Fibroblast of peridontal ligament (primary cell): ENCODE results near the gene PCSK5.
"Not testable (repeated sequence)": the region's sequence is repeated elsewhere in the genome, so short reads cannot be mapped to it uniquely, and the experiment has no call there.

Experiments used
- DNase-seq: peaks from one replicate; pipeline ENCODE4 v3.0.0-alpha.2; 2010; ENCODE audit errors: extremely low read depth

PCSK5 gene

GRCh38 chr9:76081281-76081680, 190.8 kb downstream of the PCSK5 start:
- DNase-seq, result not testable (repeated sequence)

- no peak for DNase-seq
These were observed 191.6 kb downstream of the PCSK5 start for GRCh38 chr9:76082057-76082456.

- no peak for DNase-seq
These were observed 195.1 kb downstream of the PCSK5 start for GRCh38 chr9:76085596-76085995.

- DNase-seq, result peak; percentile 22
These were observed 196.1 kb downstream of the PCSK5 start for GRCh38 chr9:76086539-76086938.

GRCh38 chr9:76087976-76088375, 197.5 kb downstream of the PCSK5 start:
- no peak for DNase-seq

- no peak for DNase-seq
These were observed 199.9 kb downstream of the PCSK5 start for GRCh38 chr9:76090330-76090729.

- DNase-seq, result no peak
These were observed 200.4 kb downstream of the PCSK5 start for GRCh38 chr9:76090909-76091308.

GRCh38 chr9:76092572-76092971, 202.1 kb downstream of the PCSK5 start:
- no peak for DNase-seq

- DNase-seq, result no peak
These were observed 205.1 kb downstream of the PCSK5 start for GRCh38 chr9:76095585-76095984.

GRCh38 chr9:76099516-76099915, 209.0 kb downstream of the PCSK5 start:
- DNase-seq, result no peak

- DNase-seq, result no peak
These were observed 210.6 kb downstream of the PCSK5 start for GRCh38 chr9:76101075-76101474.

GRCh38 chr9:76101491-76101890, 211.0 kb downstream of the PCSK5 start:
- DNase-seq, result no peak

- no peak for DNase-seq
These were observed 211.5 kb downstream of the PCSK5 start for GRCh38 chr9:76101947-76102346.

GRCh38 chr9:76103531-76104315, 213.2 kb downstream of the PCSK5 start:
- no peak for DNase-seq

- DNase-seq, result peak; percentile 56
These were observed 217.0 kb downstream of the PCSK5 start for GRCh38 chr9:76107482-76107881.

- DNase-seq, result peak; percentile 29
These were observed 219.5 kb downstream of the PCSK5 start for GRCh38 chr9:76109953-76110352.

GRCh38 chr9:76112151-76112550, 221.7 kb downstream of the PCSK5 start:
- no peak for DNase-seq

- peak; percentile 49 for DNase-seq
These were observed 223.7 kb downstream of the PCSK5 start for GRCh38 chr9:76114144-76114543.

- no peak for DNase-seq
These were observed 224.9 kb downstream of the PCSK5 start for GRCh38 chr9:76115396-76115795.

- DNase-seq, result no peak
These were observed 225.6 kb downstream of the PCSK5 start for GRCh38 chr9:76115982-76116646.

GRCh38 chr9:76116913-76117312, 226.4 kb downstream of the PCSK5 start:
- DNase-seq, result no peak

- DNase-seq, result no peak
These were observed 237.2 kb downstream of the PCSK5 start for GRCh38 chr9:76127637-76128036.

- peak; percentile 44 for DNase-seq
These were observed 245.4 kb downstream of the PCSK5 start for GRCh38 chr9:76135902-76136301.
